HG02943 (cell line): ENCODE results near the gene DAPP1.

Source experiments
- ATAC-seq: cut with Tn5 transposase; IDR thresholded peaks from one replicate; pipeline ENCODE4 v1.9.1; 2021; ENCODE audit warnings: mild to moderate bottlenecking, low read depth, moderate library complexity; ENCODE audit not compliant: unreplicated experiment

Gene DAPP1

GRCh38 chr4:99893839-99894160, 77.2 kb downstream of the DAPP1 start:
- no peak for ATAC-seq

- peak; percentile 100 for ATAC-seq
These were observed 77.8 kb downstream of the DAPP1 start, which contains the start of gene LAMTOR3 for GRCh38 chr4:99894161-99894997. TSS of gene LAMTOR3 (minus strand) at chr4:99894427. CDS start at chr4:99893963, 464 bp downstream.

- no peak for ATAC-seq
These were observed 78.4 kb downstream of the DAPP1 start for GRCh38 chr4:99894998-99895397.

GRCh38 chr4:99915449-99915848, 98.8 kb downstream of the DAPP1 start:
- no peak for ATAC-seq

- ATAC-seq, result no peak
These were observed 100.9 kb downstream of the DAPP1 start for GRCh38 chr4:99917575-99917974.

GRCh38 chr4:99918656-99919055, 102.0 kb downstream of the DAPP1 start:
- ATAC-seq, result no peak
